Stimulated activated naive B cell treated with anti-CD40 and anti-IgM and Interleukin-4, amounts not matched to agents 10 μg/mL and 1 μg/mL and 100 μg/mL, for 72 hours (primary cell): ENCODE measurements around the gene BCAR3.

Source experiments
- ATAC-seq, 2 donors: fragments of 150-1000 bp; cut with Tn5 transposase; replicated peaks; 2 replicates each; pipeline ENCODE4 v1.10.0; 2021; ENCODE audit warnings: moderate library complexity in 1 of 2
- DNase-seq: peaks from one replicate; pipeline ENCODE4 v3.0.0; 2021
- H3K27ac Mint-ChIP-seq: one replicate; pipeline ENCODE4 v1.8.0; 2022; ENCODE audit warnings: mild to moderate bottlenecking, mixed read lengths
- H3K27me3 Mint-ChIP-seq, 2 donors: one replicate each; pipeline ENCODE4 v1.8.0; 2022; ENCODE audit warnings: mixed read lengths in 2 of 2
- H3K36me3 Mint-ChIP-seq, 2 donors: one replicate each; pipeline ENCODE4 v1.8.0; 2022; ENCODE audit warnings: mixed read lengths in 2 of 2, mild to moderate bottlenecking in 1 of 2
- H3K4me1 Mint-ChIP-seq, 2 donors: one replicate each; pipeline ENCODE4 v1.8.0; 2022; ENCODE audit warnings: mixed read lengths in 2 of 2, mild to moderate bottlenecking in 1 of 2
- H3K4me3 Mint-ChIP-seq, 2 donors: one replicate each; pipeline ENCODE4 v1.8.0; 2022; ENCODE audit warnings: mild to moderate bottlenecking in 2 of 2, mixed read lengths in 2 of 2, moderate library complexity in 1 of 2
- H3K9me3 Mint-ChIP-seq, 2 donors: one replicate each; pipeline ENCODE4 v1.8.0; 2022; ENCODE audit warnings: mixed read lengths in 2 of 2, mild to moderate bottlenecking in 1 of 2

Gene BCAR3

GRCh38 chr1:93681101-93681988 is at the start of gene BCAR3:
TSS of gene BCAR3 (minus strand) at chr1:93681837. CDS start at chr1:93674930, 6,907 bp downstream.
- Mint-ChIP-seq H3K36me3 (peaks cover 25 to 34% of the 10 kb centered on the region in 2 donors), H3K4me3 (peak within 1 kb of the TSS; percentile 95 to 96), H3K27ac (peak within 1 kb of the TSS; percentile 90), H3K4me1 (peaks cover 34 to 65% of the 10 kb centered on the region in 2 donors), H3K9me3 (no peaks in the 10 kb centered on the region), H3K27me3 (no peaks in the 10 kb centered on the region)
- DNase-seq = peak; percentile 80
- peak; percentile 76 to 82 for ATAC-seq

GRCh38 chr1:93730621-93731020 is 49.0 kb upstream of the BCAR3 start:
- H3K27me3 Mint-ChIP-seq = no peaks in the 10 kb centered on the region
- H3K36me3 Mint-ChIP-seq = no peaks in the 10 kb centered on the region
- peaks cover 31 to 48% of the 10 kb centered on the region in 2 donors for H3K4me1 Mint-ChIP-seq
- ATAC-seq (no peak), DNase-seq (no peak)
- no peak overlapping the region for H3K27ac Mint-ChIP-seq
- no peaks in the 10 kb centered on the region for H3K9me3 Mint-ChIP-seq
- H3K4me3 Mint-ChIP-seq = no peak overlapping the region

GRCh38 chr1:93729906-93730305 is 48.3 kb upstream of the BCAR3 start:
- Mint-ChIP-seq H3K4me1 (peaks cover 31 to 48% of the 10 kb centered on the region in 2 donors), H3K4me3 (peak overlapping the region in 1 of 2 donors; percentile 56), H3K27me3 (no peaks in the 10 kb centered on the region), H3K36me3 (no peaks in the 10 kb centered on the region), H3K27ac (peak overlapping the region; percentile 83), H3K9me3 (no peaks in the 10 kb centered on the region)
- DNase-seq (no peak), ATAC-seq (no peak)

- H3K4me1 Mint-ChIP-seq = peaks cover 29 to 48% of the 10 kb centered on the region in 2 donors
- peak; percentile 41 to 59 for ATAC-seq
- H3K27ac Mint-ChIP-seq = peak overlapping the region; percentile 25
Measured at GRCh38 chr1:93729502-93729901, 47.9 kb upstream of the BCAR3 start.

GRCh38 chr1:93728480-93729131 is 47.0 kb upstream of the BCAR3 start:
- H3K27me3 Mint-ChIP-seq = no peaks in the 10 kb centered on the region
- H3K36me3 Mint-ChIP-seq = no peaks in the 10 kb centered on the region
- H3K4me1 Mint-ChIP-seq = peaks cover 29 to 50% of the 10 kb centered on the region in 2 donors
- H3K27ac Mint-ChIP-seq = no peak overlapping the region
- H3K4me3 Mint-ChIP-seq = no peak overlapping the region
- no peaks in the 10 kb centered on the region for H3K9me3 Mint-ChIP-seq
- ATAC-seq (no peak), DNase-seq (no peak)

More at GRCh38 chr1:93729502-93729901, 47.9 kb upstream of the BCAR3 start:
- DNase-seq = no peak
- H3K27me3 Mint-ChIP-seq = no peaks in the 10 kb centered on the region
- H3K9me3 Mint-ChIP-seq = no peaks in the 10 kb centered on the region
- H3K36me3 Mint-ChIP-seq = no peaks in the 10 kb centered on the region
- no peak overlapping the region for H3K4me3 Mint-ChIP-seq

GRCh38 chr1:93723733-93724270 is 42.2 kb upstream of the BCAR3 start:
- ATAC-seq (no peak), DNase-seq (no peak)
- Mint-ChIP-seq H3K4me3 (no peak overlapping the region), H3K4me1 (peaks cover 11 to 30% of the 10 kb centered on the region in 2 donors), H3K27me3 (no peaks in the 10 kb centered on the region), H3K27ac (peak overlapping the region; percentile 2), H3K9me3 (no peaks in the 10 kb centered on the region), H3K36me3 (no peaks in the 10 kb centered on the region)

- Mint-ChIP-seq H3K27ac (no peak overlapping the region), H3K4me3 (no peak overlapping the region), H3K9me3 (no peaks in the 10 kb centered on the region), H3K36me3 (no peaks in the 10 kb centered on the region), H3K4me1 (peaks cover 11 to 28% of the 10 kb centered on the region in 2 donors), H3K27me3 (no peaks in the 10 kb centered on the region)
- ATAC-seq (no peak), DNase-seq (no peak)
Measured at GRCh38 chr1:93723110-93723509, 41.5 kb upstream of the BCAR3 start.

GRCh38 chr1:93722081-93723031 is 40.7 kb upstream of the BCAR3 start:
- Mint-ChIP-seq H3K4me1 (peaks cover 9 to 28% of the 10 kb centered on the region in 2 donors), H3K36me3 (no peaks in the 10 kb centered on the region), H3K27ac (peak overlapping the region; percentile 32), H3K9me3 (no peaks in the 10 kb centered on the region), H3K27me3 (no peaks in the 10 kb centered on the region), H3K4me3 (no peak overlapping the region)
- ATAC-seq (no peak), DNase-seq (no peak)

- ATAC-seq (no peak), DNase-seq (no peak)
- Mint-ChIP-seq H3K4me1 (peaks cover 17 to 36% of the 10 kb centered on the region in 2 donors), H3K9me3 (peaks cover 4 to 8% of the 10 kb centered on the region in 2 donors), H3K27me3 (no peaks in the 10 kb centered on the region), H3K4me3 (no peak overlapping the region), H3K36me3 (peaks cover 4 to 8% of the 10 kb centered on the region in 2 donors), H3K27ac (no peak overlapping the region)
Measured at GRCh38 chr1:93720956-93721626, 39.5 kb upstream of the BCAR3 start.

GRCh38 chr1:93717640-93718039 is 36.0 kb upstream of the BCAR3 start:
- ATAC-seq (no peak), DNase-seq (no peak)
- Mint-ChIP-seq H3K4me1 (peaks cover 28 to 44% of the 10 kb centered on the region in 2 donors), H3K27me3 (no peaks in the 10 kb centered on the region), H3K9me3 (peaks cover 4 to 8% of the 10 kb centered on the region in 2 donors), H3K4me3 (no peak overlapping the region), H3K27ac (no peak overlapping the region), H3K36me3 (peaks cover 4 to 8% of the 10 kb centered on the region in 2 donors)

- DNase-seq (no peak), ATAC-seq (peak; percentile 65 to 69)
- no peaks in the 10 kb centered on the region for H3K27me3 Mint-ChIP-seq
- H3K4me1 Mint-ChIP-seq = peaks cover 28 to 44% of the 10 kb centered on the region in 2 donors
- no peak overlapping the region for H3K4me3 Mint-ChIP-seq
- H3K9me3 Mint-ChIP-seq = peaks cover 4 to 8% of the 10 kb centered on the region in 2 donors
- H3K27ac Mint-ChIP-seq = peak overlapping the region; percentile 60
- H3K36me3 Mint-ChIP-seq = peaks cover 4 to 8% of the 10 kb centered on the region in 2 donors
Measured at GRCh38 chr1:93716941-93717368, 35.3 kb upstream of the BCAR3 start.

GRCh38 chr1:93716163-93716562 is 34.5 kb upstream of the BCAR3 start:
- DNase-seq = no peak
- no peaks in the 10 kb centered on the region for H3K27me3 Mint-ChIP-seq
- H3K4me3 Mint-ChIP-seq = no peak overlapping the region
- peaks cover 4 to 8% of the 10 kb centered on the region in 2 donors for H3K36me3 Mint-ChIP-seq
- no peak overlapping the region for H3K27ac Mint-ChIP-seq
- H3K4me1 Mint-ChIP-seq = peaks cover 31 to 44% of the 10 kb centered on the region in 2 donors
- H3K9me3 Mint-ChIP-seq = peaks cover 4 to 8% of the 10 kb centered on the region in 2 donors
- peak in 1 of 2 donors; percentile 28 for ATAC-seq

- Mint-ChIP-seq H3K9me3 (peaks cover 4 to 8% of the 10 kb centered on the region in 2 donors), H3K27me3 (no peaks in the 10 kb centered on the region), H3K36me3 (peaks cover 4 to 8% of the 10 kb centered on the region in 2 donors), H3K4me3 (no peak overlapping the region), H3K4me1 (peaks cover 35 to 49% of the 10 kb centered on the region in 2 donors), H3K27ac (peak overlapping the region; percentile 77)
- DNase-seq = no peak
- peak; percentile 60 to 73 for ATAC-seq
Measured at GRCh38 chr1:93715529-93716126, 34.0 kb upstream of the BCAR3 start.
